GM12873 (cell line): ENCODE measurements around the gene SPTBN2.

Experiments used
- CTCF ChIP-seq: IDR thresholded peaks from 2 replicates; pipeline ENCODE4 v1.5.1; 2012; ENCODE audit warnings: low read depth, mild to moderate bottlenecking, moderate library complexity, low read length, control low read depth; ENCODE audit not compliant: insufficient read depth; ENCODE audit errors: missing control alignments

SPTBN2 gene

GRCh38 chr11:66717925-66718319 is 11.1 kb downstream of the SPTBN2 start:
- TF ChIP-seq CTCF: no peak

DNA sequence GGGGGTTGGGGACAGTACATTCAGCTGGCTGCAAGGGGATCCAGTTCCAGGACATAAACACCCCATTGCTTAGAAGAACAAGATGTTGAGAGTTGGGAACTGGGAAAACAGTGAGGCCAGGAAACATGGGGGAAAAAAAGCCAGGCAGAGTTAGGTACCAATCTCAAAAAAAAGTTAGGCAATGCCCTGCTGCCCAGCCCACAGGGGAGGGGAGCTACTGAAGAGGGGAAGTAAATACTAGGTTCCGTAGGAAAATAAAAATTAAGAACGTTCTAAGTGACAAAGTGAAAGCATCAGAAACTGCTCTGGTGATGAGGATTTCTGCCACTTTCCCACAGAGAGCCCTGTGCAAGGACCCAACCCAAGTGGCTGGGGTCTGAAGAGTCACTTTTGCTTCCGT is 12.0 kb downstream of the SPTBN2 start:
- TF ChIP-seq CTCF: no peak

GRCh38 chr11:66715346-66716085 is 13.5 kb downstream of the SPTBN2 start:
- no peak for TF ChIP-seq CTCF

- no peak for TF ChIP-seq CTCF
Observed at GRCh38 chr11:66713746-66714480, 15.1 kb downstream of the SPTBN2 start.

DNA sequence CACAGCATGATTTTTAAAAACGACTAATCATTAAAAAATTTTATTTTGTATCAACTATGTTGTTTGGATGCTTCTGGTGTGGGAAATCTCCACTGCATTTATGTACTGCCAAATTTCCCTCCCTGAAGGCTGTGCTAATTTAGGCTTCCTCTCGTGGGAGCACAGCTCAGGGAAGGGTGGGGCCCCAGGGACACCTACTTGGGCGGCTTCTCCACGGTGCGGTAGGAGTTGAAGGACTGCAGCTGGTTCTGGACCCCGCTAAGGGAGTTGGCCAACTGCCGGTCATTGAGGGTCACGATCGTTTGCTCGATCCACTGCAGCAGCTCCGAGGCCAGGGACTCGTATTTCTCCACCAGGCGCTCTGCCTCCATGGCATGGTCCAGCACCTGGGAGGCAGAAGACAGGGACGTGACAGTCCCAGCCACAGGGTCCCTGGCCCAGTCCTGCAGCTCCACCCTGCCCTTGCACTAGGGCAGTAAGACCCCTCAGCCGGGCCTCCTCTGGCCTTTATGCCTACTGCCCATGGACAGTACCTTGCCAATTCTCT is 18.6 kb downstream of the SPTBN2 start:
- TF ChIP-seq CTCF: no peak

DNA sequence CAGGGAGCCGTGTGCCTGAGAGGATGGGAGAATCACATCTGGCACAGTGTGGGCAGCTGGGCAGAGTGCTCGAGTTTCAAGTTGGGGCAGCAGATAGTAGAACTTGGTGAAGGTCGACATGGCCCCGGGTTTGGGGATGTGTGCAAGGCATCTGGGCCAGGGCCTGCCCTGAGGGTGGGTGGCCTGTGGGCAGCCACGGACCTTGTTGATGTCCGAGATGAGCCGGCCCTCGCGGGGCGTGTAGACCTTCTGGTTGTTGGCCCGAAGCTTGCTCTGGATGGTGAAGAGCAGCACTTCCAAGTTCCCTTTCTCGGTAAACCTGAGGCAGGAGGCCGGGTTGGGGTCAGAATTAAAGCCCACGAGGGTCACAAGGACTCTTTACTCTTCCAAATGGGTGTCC is 20.3 kb downstream of the SPTBN2 start:
- TF ChIP-seq CTCF: no peak

DNA sequence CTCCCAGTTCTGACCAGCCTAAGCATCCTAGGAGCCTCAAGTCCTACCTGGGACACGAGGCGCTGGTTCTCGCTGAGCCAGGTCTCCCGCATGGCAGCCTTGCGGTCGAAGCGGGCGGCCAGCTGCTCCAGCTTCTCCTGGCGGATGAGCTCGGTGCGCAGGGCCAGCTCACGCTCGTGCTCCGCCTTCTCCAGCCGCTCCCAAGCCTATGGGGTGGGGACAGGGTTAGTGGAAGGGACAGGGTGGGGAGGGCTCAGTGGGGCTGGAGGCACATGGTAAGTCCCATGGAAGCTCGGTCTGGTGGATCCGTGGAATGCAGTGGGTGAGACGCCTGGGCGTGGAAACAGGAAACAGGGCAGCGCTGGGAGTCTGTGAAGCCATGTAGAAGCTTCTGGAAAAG is 20.9 kb downstream of the SPTBN2 start:
- TF ChIP-seq CTCF: no peak
